GM12891 (cell line): ENCODE results near the gene ADK.

Experiments used
- PAX5 ChIP-seq: IDR thresholded peaks from 2 replicates; pipeline ENCODE4 v1.6.1; 2011; ENCODE audit warnings: low read length, moderate library complexity, mild to moderate bottlenecking; ENCODE audit not compliant: insufficient read depth, severe bottlenecking
- POLR2A ChIP-seq: IDR thresholded peaks from 2 replicates; pipeline ENCODE4 v1.6.1; 2011; ENCODE audit warnings: low read depth, low read length, control low read depth
- SPI1 ChIP-seq: IDR thresholded peaks from 2 replicates; pipeline ENCODE4 v1.6.1; 2011; ENCODE audit warnings: low read depth, low read length, control low read depth

DNA sequence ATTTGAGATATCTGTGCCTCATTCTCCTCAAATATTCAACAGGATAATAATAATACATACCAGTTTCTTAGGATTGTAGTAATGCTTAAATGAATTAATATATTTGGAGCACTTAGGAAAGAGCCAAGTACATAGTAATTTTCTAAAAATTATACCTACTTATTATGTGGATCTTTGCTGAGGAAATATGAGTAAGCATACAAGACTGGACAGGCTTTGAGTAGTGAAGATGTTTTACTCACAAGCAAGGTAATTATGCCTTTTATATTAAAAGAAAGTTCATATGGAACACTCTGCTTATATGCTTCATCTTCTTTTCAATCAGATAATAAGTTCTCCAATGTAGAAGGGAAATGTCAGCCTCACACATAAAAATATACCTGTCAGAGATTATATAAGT, 337.9 kb downstream of the ADK start:
- TF ChIP-seq SPI1 (no peak), PAX5 (no peak), POLR2A (no peak)
